Endodermal cell (in vitro differentiated cells): ENCODE results near the gene AGBL3. TPM values are rescaled to one million over a fixed set of nuclear protein-coding genes. Genes with fewer than 3 reads are reported as not detected.

Source experiments
- DNase-seq: peaks from one replicate; pipeline ENCODE4 v3.0.0-alpha.2; 2017
- H3K27ac ChIP-seq: 2 replicates; pipeline ENCODE4 v1.5.1; 2013; ENCODE audit warnings: mild to moderate bottlenecking, low read depth, low read length, moderate library complexity
- H3K27me3 ChIP-seq: 2 replicates; pipeline ENCODE4 v1.6.1; 2013; ENCODE audit warnings: mild to moderate bottlenecking, low read length, moderate library complexity; ENCODE audit not compliant: insufficient read depth, control insufficient read depth, poor library complexity, severe bottlenecking
- H3K36me3 ChIP-seq: 2 replicates; pipeline ENCODE4 v1.7.0; 2013; ENCODE audit warnings: mild to moderate bottlenecking, low read length, moderate library complexity; ENCODE audit not compliant: control insufficient read depth, insufficient read depth
- H3K4me1 ChIP-seq: one replicate; pipeline ENCODE4 v1.7.0; 2013; ENCODE audit warnings: low read length; ENCODE audit not compliant: control insufficient read depth, insufficient read depth
- H3K4me3 ChIP-seq: 2 replicates; pipeline ENCODE4 v1.5.1; 2013; ENCODE audit warnings: mild to moderate bottlenecking, low read length, moderate library complexity
- H3K9ac ChIP-seq: 2 replicates; pipeline ENCODE4 v1.6.1; 2013; ENCODE audit warnings: mild to moderate bottlenecking, low read length, moderate library complexity; ENCODE audit not compliant: poor library complexity, severe bottlenecking; ENCODE audit errors: extremely low read depth
- H3K9me3 ChIP-seq: 2 replicates; pipeline ENCODE4 v1.6.1; 2013; ENCODE audit warnings: mild to moderate bottlenecking, low read length, moderate library complexity; ENCODE audit not compliant: control insufficient read depth
- H3K27ac Mint-ChIP-seq: 2 replicates; pipeline ENCODE4 v1.8.0; 2020; ENCODE audit warnings: mixed read lengths
- H3K27me3 Mint-ChIP-seq: 2 replicates; pipeline ENCODE4 v1.8.0; 2021; ENCODE audit warnings: mild to moderate bottlenecking, mixed read lengths; ENCODE audit not compliant: insufficient read depth
- H3K36me3 Mint-ChIP-seq: 2 replicates; pipeline ENCODE4 v1.8.0; 2020; ENCODE audit warnings: low read depth, mixed read lengths
- H3K4me1 Mint-ChIP-seq: 2 replicates; pipeline ENCODE4 v1.8.0; 2020; ENCODE audit warnings: mixed read lengths
- H3K4me3 Mint-ChIP-seq: 2 replicates; pipeline ENCODE4 v1.8.0; 2020; ENCODE audit warnings: mild to moderate bottlenecking, moderate library complexity, mixed read lengths
- H3K9me3 Mint-ChIP-seq: 2 replicates; pipeline ENCODE4 v1.8.0; 2020; ENCODE audit warnings: mild to moderate bottlenecking, mixed read lengths
- WGBS, 2 experiments: methylation state at CpG; one replicate each; pipeline versions ENCODE4 v1.1.5 to v1.1.7; 2013; ENCODE audit warnings: missing lambda C conversion rate in 2 of 2, mixed read lengths in 1 of 2; ENCODE audit not compliant: insufficient coverage in 1 of 2, insufficient read length in 1 of 2; 5-methylcytosine and 5-hydroxymethylcytosine counted together
- total RNA-seq, 2 donors: library from RNA; stranded (reverse); fragmentation: NEBNext Ultra II Directional in 1 of 2; extraction: Animal tissue kit (Norgen Biotek cat#: 25700) in 1 of 2; gene quantifications; 2 replicates in 1 of 2; 3 replicates in 1 of 2; pipeline ENCODE4 v1.2.1, GENCODE V29; 2021
- TF ChIP-seq, protein P1 (sequence below): fragments of 200-600 bp; sonication (generic); conservative IDR thresholded peaks from 2 replicates; pipeline ENCODE4 v1.5.0; 2021; ENCODE audit warnings: antibody characterized with exemption, mild to moderate bottlenecking

The AGBL3 gene
- total RNA-seq, 2 donors from 2014 or later = 2.6 to 5.0 TPM

DNA sequence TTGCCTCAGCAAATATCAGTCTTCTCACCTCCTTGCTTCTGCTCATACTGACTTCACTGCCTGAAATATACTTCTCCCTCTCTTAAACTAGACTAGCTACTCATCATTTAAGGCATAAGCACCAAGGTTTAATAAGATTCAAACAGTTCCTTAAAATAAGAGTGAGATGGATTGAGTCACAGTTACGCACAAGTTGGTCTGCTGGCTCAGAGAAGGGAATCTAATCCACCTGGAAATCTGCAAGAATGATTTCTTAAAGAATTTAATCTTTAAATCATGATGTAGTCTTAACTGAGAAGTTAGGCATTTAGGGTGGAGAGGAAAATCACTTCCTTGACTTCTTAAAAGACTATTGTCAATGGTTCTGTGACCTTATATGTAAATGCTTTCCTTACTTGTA is 105.4 kb downstream of the AGBL3 start:
- 97 to 100% methylated on average over 1 of the region's 1 CpG for WGBS, 2 experiments
- no peaks in the 10 kb centered on the region for H3K36me3 Mint-ChIP-seq
- no peak for DNase-seq
- Histone ChIP-seq H3K36me3 (no peaks in the 10 kb centered on the region), H3K9ac (no peak overlapping the region), H3K27ac (no peak overlapping the region), H3K9me3 (peaks cover 19% of the 10 kb centered on the region), H3K27me3 (no peaks in the 10 kb centered on the region), H3K4me3 (no peak overlapping the region), H3K4me1 (no peaks in the 10 kb centered on the region)
- H3K27me3 Mint-ChIP-seq = no peaks in the 10 kb centered on the region
- H3K4me1 Mint-ChIP-seq = peaks cover 6% of the 10 kb centered on the region
- H3K27ac Mint-ChIP-seq = no peak overlapping the region
- H3K4me3 Mint-ChIP-seq = no peak overlapping the region
- H3K9me3 Mint-ChIP-seq = peaks cover 20% of the 10 kb centered on the region
- TF ChIP-seq, protein P1, sequence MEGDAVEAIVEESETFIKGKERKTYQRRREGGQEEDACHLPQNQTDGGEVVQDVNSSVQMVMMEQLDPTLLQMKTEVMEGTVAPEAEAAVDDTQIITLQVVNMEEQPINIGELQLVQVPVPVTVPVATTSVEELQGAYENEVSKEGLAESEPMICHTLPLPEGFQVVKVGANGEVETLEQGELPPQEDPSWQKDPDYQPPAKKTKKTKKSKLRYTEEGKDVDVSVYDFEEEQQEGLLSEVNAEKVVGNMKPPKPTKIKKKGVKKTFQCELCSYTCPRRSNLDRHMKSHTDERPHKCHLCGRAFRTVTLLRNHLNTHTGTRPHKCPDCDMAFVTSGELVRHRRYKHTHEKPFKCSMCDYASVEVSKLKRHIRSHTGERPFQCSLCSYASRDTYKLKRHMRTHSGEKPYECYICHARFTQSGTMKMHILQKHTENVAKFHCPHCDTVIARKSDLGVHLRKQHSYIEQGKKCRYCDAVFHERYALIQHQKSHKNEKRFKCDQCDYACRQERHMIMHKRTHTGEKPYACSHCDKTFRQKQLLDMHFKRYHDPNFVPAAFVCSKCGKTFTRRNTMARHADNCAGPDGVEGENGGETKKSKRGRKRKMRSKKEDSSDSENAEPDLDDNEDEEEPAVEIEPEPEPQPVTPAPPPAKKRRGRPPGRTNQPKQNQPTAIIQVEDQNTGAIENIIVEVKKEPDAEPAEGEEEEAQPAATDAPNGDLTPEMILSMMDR = no peak

DNA sequence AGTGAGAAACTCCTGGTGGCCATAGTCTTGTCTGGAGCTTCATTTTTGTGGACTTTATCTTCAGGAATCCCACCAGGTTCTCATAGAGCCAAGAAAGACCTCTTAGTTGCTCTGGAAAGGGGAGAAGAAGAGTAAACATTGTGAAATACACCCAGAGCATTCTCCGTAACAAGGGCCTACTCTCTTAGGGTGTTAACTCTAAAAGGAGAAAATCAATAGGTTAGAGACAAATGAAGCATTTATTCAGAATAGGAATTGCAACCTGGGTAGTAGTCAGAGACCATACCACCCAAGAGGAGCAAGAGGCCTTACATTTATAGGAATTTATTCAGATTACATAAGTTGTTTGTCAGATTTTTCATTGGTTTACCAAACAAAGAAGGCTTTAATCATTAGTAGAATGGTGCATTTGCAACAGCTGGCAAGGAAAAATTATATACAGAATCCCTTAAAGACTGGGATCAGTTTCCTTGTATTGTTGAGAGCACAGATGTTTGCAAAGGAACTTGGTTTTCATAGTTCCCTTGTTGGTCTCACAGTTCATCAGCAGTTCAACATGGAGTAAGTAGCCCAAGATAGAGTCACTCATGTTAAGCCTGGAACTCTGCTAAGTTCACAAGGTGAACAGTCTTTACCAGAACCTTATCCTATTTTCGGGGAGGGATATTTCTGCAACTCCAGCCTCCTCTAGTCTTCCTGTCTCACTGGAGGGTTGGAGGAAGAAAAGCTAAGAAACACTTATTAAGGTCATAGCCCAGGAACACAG is 108.3 kb downstream of the AGBL3 start:
- no peak overlapping the region for H3K4me3 ChIP-seq
- Mint-ChIP-seq H3K27ac (no peak overlapping the region), H3K9me3 (peaks cover under 1% of the 10 kb centered on the region), H3K27me3 (no peaks in the 10 kb centered on the region), H3K36me3 (no peaks in the 10 kb centered on the region), H3K4me3 (no peak overlapping the region), H3K4me1 (peaks cover 6% of the 10 kb centered on the region)
- TF ChIP-seq, protein P1 = no peak
- no peaks in the 10 kb centered on the region for H3K9me3 ChIP-seq
- no peaks in the 10 kb centered on the region for H3K36me3 ChIP-seq
- H3K27ac ChIP-seq = no peak overlapping the region
- 96% methylated on average over 2 of the region's 2 CpGs; no CpG with 5 or more reads in 1 of the 2 experiments for WGBS, 2 experiments
- DNase-seq = no peak
- no peaks in the 10 kb centered on the region for H3K27me3 ChIP-seq
- H3K4me1 ChIP-seq = no peaks in the 10 kb centered on the region
- H3K9ac ChIP-seq = no peak overlapping the region

DNA sequence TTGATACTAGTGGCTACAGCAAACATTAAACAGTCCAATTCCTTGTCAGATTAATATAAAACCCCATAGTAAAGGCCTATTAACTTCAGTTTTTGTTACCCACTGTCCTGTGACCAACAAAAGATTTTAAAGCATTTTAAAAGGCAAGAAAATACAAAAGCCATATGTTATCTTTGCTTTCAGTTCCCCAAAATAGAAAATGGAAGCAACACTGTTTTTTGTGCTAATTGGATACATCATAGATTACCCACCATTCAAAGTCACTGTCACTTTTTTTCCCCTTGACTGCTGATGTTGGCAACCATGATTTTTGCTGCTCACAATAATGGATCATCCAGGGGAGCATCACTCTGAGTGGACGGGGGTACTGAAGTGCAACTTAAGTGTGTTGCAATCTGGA is 109.1 kb downstream of the AGBL3 start:
- Mint-ChIP-seq H3K27ac (no peak overlapping the region), H3K36me3 (no peaks in the 10 kb centered on the region), H3K9me3 (no peaks in the 10 kb centered on the region), H3K4me1 (peaks cover 6% of the 10 kb centered on the region), H3K4me3 (no peak overlapping the region), H3K27me3 (no peaks in the 10 kb centered on the region)
- Histone ChIP-seq H3K9me3 (no peaks in the 10 kb centered on the region), H3K27me3 (no peaks in the 10 kb centered on the region), H3K4me3 (no peak overlapping the region), H3K27ac (no peak overlapping the region), H3K4me1 (no peaks in the 10 kb centered on the region), H3K36me3 (no peaks in the 10 kb centered on the region), H3K9ac (no peak overlapping the region)
- no peak for DNase-seq
- TF ChIP-seq, protein P1 = no peak
- 91% methylated on average over 1 of the region's 1 CpG; no CpG with 5 or more reads in 1 of the 2 experiments for WGBS, 2 experiments
